Mesenchymal stem cell (in vitro differentiated cells and primary cell): ENCODE results near the gene OLIG1. TPM values are rescaled to one million over a fixed set of nuclear protein-coding genes. Genes with fewer than 3 reads are reported as not detected.

Source experiments
- DNase-seq: peaks from one replicate; pipeline ENCODE4 v3.0.0-alpha.2; 2013
- H2AFZ ChIP-seq: one replicate; pipeline ENCODE4 v1.6.1; 2013; ENCODE audit warnings: low read depth, mild to moderate bottlenecking, control low read depth, inconsistent platforms, low read length, moderate library complexity
- H2AK5ac ChIP-seq: 2 replicates; pipeline ENCODE4 v1.6.1; 2013; ENCODE audit warnings: low read length, moderate library complexity, mild to moderate bottlenecking, inconsistent platforms; ENCODE audit not compliant: severe bottlenecking
- H2BK120ac ChIP-seq: one replicate; pipeline ENCODE4 v1.6.1; 2013; ENCODE audit warnings: low read depth, mild to moderate bottlenecking, inconsistent platforms, low read length, moderate library complexity
- H2BK12ac ChIP-seq, 2 experiments: one replicate each; pipeline ENCODE4 v1.6.1; 2013; ENCODE audit warnings: inconsistent platforms in 2 of 2, low read length in 2 of 2, mild to moderate bottlenecking in 2 of 2, moderate library complexity in 2 of 2, control low read depth in 1 of 2
- H2BK15ac ChIP-seq: one replicate; pipeline ENCODE4 v1.6.1; 2013; ENCODE audit warnings: mild to moderate bottlenecking, low read depth, inconsistent platforms; ENCODE audit not compliant: poor library complexity, severe bottlenecking
- H2BK5ac ChIP-seq: 2 replicates; pipeline ENCODE4 v1.6.1; 2013; ENCODE audit warnings: low read depth, mild to moderate bottlenecking, low read length, control low read depth, inconsistent platforms; ENCODE audit not compliant: poor library complexity, severe bottlenecking
- H3K14ac ChIP-seq, 2 experiments: one replicate each; pipeline ENCODE4 v1.6.1; 2013; ENCODE audit warnings: inconsistent platforms in 2 of 2, low read length in 2 of 2, control low read depth in 1 of 2, mild to moderate bottlenecking in 1 of 2, moderate library complexity in 1 of 2
- H3K18ac ChIP-seq, 2 experiments: one replicate each; pipeline ENCODE4 v1.6.1; 2013; ENCODE audit warnings: inconsistent platforms in 2 of 2, low read length in 2 of 2, control low read depth in 1 of 2, low read depth in 1 of 2, mild to moderate bottlenecking in 1 of 2
- H3K23ac ChIP-seq, 2 experiments: one replicate each; pipeline ENCODE4 v1.6.1; 2013; ENCODE audit warnings: inconsistent platforms in 2 of 2, low read length in 2 of 2, mild to moderate bottlenecking in 2 of 2, moderate library complexity in 2 of 2, control low read depth in 1 of 2
- H3K27ac ChIP-seq: 2 replicates; pipeline ENCODE4 v1.5.1; 2013; ENCODE audit warnings: mild to moderate bottlenecking, moderate library complexity, low read length, control low read depth, inconsistent platforms; ENCODE audit not compliant: poor library complexity, severe bottlenecking
- H3K27me3 ChIP-seq, 2 experiments: 2 replicates each; pipeline versions ENCODE4 v1.6.1 to v1.7.0; 2013; ENCODE audit warnings: low read length in 2 of 2, mild to moderate bottlenecking in 2 of 2, moderate library complexity in 2 of 2, control low read depth in 1 of 2, inconsistent platforms in 1 of 2; ENCODE audit not compliant: control insufficient read depth in 1 of 2, insufficient read depth in 1 of 2
- H3K36me3 ChIP-seq, 2 experiments: 2 replicates each; pipeline versions ENCODE4 v1.6.1 to v1.7.0; 2013; ENCODE audit warnings: low read length in 2 of 2, control low read depth in 1 of 2, inconsistent platforms in 1 of 2, low read depth in 1 of 2, mild to moderate bottlenecking in 1 of 2; ENCODE audit not compliant: insufficient read depth in 2 of 2, control insufficient read depth in 1 of 2
- H3K4ac ChIP-seq, 2 experiments: one replicate each; pipeline ENCODE4 v1.6.1; 2013; ENCODE audit warnings: inconsistent platforms in 2 of 2, low read length in 2 of 2, mild to moderate bottlenecking in 2 of 2, moderate library complexity in 2 of 2, control low read depth in 1 of 2, low read depth in 1 of 2
- H3K4me1 ChIP-seq: 2 replicates; pipeline ENCODE4 v1.6.1; 2013; ENCODE audit warnings: low read depth, low read length, control low read depth; ENCODE audit not compliant: control insufficient read depth, insufficient read depth
- H3K4me2 ChIP-seq: 2 replicates; pipeline ENCODE4 v1.6.1; 2013; ENCODE audit warnings: low read length, mild to moderate bottlenecking, inconsistent platforms; ENCODE audit not compliant: poor library complexity, severe bottlenecking
- H3K4me3 ChIP-seq, 2 experiments: 2 replicates each; pipeline versions ENCODE4 v1.5.1 to v1.7.0; 2013; ENCODE audit warnings: low read length in 2 of 2, mild to moderate bottlenecking in 2 of 2, control low read depth in 1 of 2, low read depth in 1 of 2; ENCODE audit not compliant: insufficient read depth in 1 of 2
- H3K79me1 ChIP-seq: replicated peaks from 2 replicates; pipeline ENCODE4 v1.6.1; 2013; ENCODE audit warnings: mild to moderate bottlenecking, control low read depth, low read length, inconsistent platforms; ENCODE audit not compliant: poor library complexity, severe bottlenecking
- H3K9ac ChIP-seq: 2 replicates; pipeline ENCODE4 v1.7.0; 2013; ENCODE audit warnings: mild to moderate bottlenecking, low read length, moderate library complexity
- H3K9me3 ChIP-seq: 2 replicates; pipeline ENCODE4 v1.7.0; 2013; ENCODE audit warnings: mild to moderate bottlenecking, low read length; ENCODE audit not compliant: control insufficient read depth
- H4K8ac ChIP-seq: one replicate; pipeline ENCODE4 v1.6.1; 2013; ENCODE audit warnings: inconsistent platforms, mild to moderate bottlenecking, low read length, moderate library complexity
- H4K91ac ChIP-seq: one replicate; pipeline ENCODE4 v1.6.1; 2013; ENCODE audit warnings: mild to moderate bottlenecking, low read length, inconsistent platforms
- WGBS: methylation state at CpG from one replicate; pipeline ENCODE4 v1.1.7; 2013; ENCODE audit warnings: mixed read lengths; 5-methylcytosine and 5-hydroxymethylcytosine counted together
- polyA plus RNA-seq, 2 experiments: library from polyadenylated mRNA; stranded (reverse); fragments of 200-250 nt; gene quantifications; one replicate each; pipeline ENCODE4 v1.2.3, GENCODE V29; 2013

The OLIG1 gene
- polyA plus RNA-seq (2013, experiment 1 of 2): not detected
- not detected for polyA plus RNA-seq (2013, experiment 2 of 2)

DNA sequence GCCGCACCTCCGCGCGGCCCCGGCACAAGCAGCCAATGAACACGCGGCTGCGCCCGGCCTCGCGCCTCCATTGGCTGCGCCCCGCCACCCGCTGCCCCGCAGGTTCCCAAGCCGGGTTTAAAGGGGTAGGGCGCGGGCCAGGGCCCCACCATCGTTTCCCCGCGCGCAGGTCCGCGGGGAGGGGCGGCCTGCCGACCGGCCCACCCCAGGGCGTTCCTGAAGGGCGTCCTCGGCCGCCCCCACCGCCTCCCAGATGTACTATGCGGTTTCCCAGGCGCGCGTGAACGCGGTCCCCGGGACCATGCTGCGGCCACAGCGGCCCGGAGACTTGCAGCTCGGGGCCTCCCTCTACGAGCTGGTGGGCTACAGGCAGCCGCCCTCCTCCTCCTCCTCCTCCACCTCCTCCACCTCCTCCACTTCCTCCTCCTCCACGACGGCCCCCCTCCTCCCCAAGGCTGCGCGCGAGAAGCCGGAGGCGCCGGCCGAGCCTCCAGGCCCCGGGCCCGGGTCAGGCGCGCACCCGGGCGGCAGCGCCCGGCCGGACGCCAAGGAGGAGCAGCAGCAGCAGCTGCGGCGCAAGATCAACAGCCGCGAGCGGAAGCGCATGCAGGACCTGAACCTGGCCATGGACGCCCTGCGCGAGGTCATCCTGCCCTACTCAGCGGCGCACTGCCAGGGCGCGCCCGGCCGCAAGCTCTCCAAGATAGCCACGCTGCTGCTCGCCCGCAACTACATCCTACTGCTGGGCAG lies at the start of gene OLIG1:
Gene OLIG1 (plus strand): TSS at position 148 of the 750 bp plus-strand sequence. CDS start 106 bp downstream, at position 254.
- peaks cover 84 to 97% of the 10 kb centered on the region in 2 experiments for H3K27me3 ChIP-seq
- H3K18ac ChIP-seq: no peak within 1 kb of the TSS
- H3K4ac ChIP-seq: no peak within 1 kb of the TSS
- no peak within 1 kb of the TSS for H3K27ac ChIP-seq
- no peak within 1 kb of the TSS for H2BK12ac ChIP-seq
- H3K14ac ChIP-seq: no peak within 1 kb of the TSS
- H4K8ac ChIP-seq: no peak within 1 kb of the TSS
- peaks cover 11% of the 10 kb centered on the region for H3K9me3 ChIP-seq
- H3K79me1 ChIP-seq: no peaks in the 10 kb centered on the region
- H2BK15ac ChIP-seq: no peak within 1 kb of the TSS
- DNase-seq: peak; percentile 19
- no peak within 1 kb of the TSS for H3K23ac ChIP-seq
- WGBS: under 1% methylated on average over 60 of the region's 82 CpGs
- H3K4me1 ChIP-seq: peaks cover 22% of the 10 kb centered on the region
- no peak within 1 kb of the TSS for H2AK5ac ChIP-seq
- H2BK5ac ChIP-seq: no peak within 1 kb of the TSS
- peak within 1 kb of the TSS; percentile 74 for H2AFZ ChIP-seq
- no peak within 1 kb of the TSS for H4K91ac ChIP-seq
- H3K4me3 ChIP-seq: peak within 1 kb of the TSS in 1 of 2 experiments; percentile 45
- H3K4me2 ChIP-seq: peak within 1 kb of the TSS; percentile 72
- no peak within 1 kb of the TSS for H2BK120ac ChIP-seq
- H3K36me3 ChIP-seq: peaks cover 0 to 3% of the 10 kb centered on the region in 2 experiments
- H3K9ac ChIP-seq: no peak within 1 kb of the TSS

- Histone ChIP-seq H3K23ac (no peak overlapping the region), H2BK15ac (no peak overlapping the region), H2BK12ac (no peak overlapping the region), H3K79me1 (no peaks in the 10 kb centered on the region), H3K4ac (no peak overlapping the region), H2BK5ac (no peak overlapping the region), H3K27ac (no peak overlapping the region), H3K14ac (no peak overlapping the region), H3K27me3 (peaks cover 87 to 99% of the 10 kb centered on the region in 2 experiments), H3K9ac (no peak overlapping the region), H3K36me3 (no peaks in the 10 kb centered on the region), H3K18ac (no peak overlapping the region), H3K4me2 (no peak overlapping the region), H3K4me1 (peaks cover 3% of the 10 kb centered on the region), H2BK120ac (no peak overlapping the region), H2AFZ (no peak overlapping the region), H4K8ac (no peak overlapping the region), H4K91ac (no peak overlapping the region), H3K4me3 (no peak overlapping the region), H2AK5ac (no peak overlapping the region), H3K9me3 (no peaks in the 10 kb centered on the region)
- 45% methylated on average over 12 of the region's 16 CpGs for WGBS
- no peak for DNase-seq
These were observed 49.3 kb upstream of the OLIG1 start for GRCh38 chr21:33020558-33021100.

DNA sequence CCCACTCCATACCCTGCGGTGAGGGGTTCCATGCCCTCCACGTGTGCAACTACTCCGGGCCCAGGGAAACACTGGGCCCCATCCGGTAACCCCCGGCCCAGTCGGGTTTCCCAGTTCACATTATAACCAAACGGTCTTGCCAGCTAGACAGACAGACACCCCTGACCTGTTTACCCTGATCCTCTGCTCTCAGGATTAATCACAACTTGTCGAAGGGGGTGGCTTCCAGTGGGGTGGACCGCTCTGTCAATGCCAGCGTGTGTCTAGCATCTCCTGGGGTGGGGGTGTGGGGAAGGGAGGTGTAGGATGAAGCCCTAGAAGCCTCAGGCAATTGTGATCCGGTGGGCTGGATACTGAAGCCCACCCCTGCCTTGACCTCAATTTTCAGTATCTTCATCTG lies 48.8 kb upstream of the OLIG1 start:
- no peak overlapping the region for H2BK15ac ChIP-seq
- no peak overlapping the region for H2BK12ac ChIP-seq
- H3K4me1 ChIP-seq: peaks cover 7% of the 10 kb centered on the region
- H3K79me1 ChIP-seq: no peaks in the 10 kb centered on the region
- no peak overlapping the region for H3K27ac ChIP-seq
- H3K36me3 ChIP-seq: no peaks in the 10 kb centered on the region
- no peak overlapping the region for H3K4me3 ChIP-seq
- H4K91ac ChIP-seq: no peak overlapping the region
- no peak overlapping the region for H4K8ac ChIP-seq
- H3K4ac ChIP-seq: no peak overlapping the region
- no peak overlapping the region for H2BK5ac ChIP-seq
- DNase-seq: no peak
- H3K27me3 ChIP-seq: peaks cover 86 to 98% of the 10 kb centered on the region in 2 experiments
- no peak overlapping the region for H3K4me2 ChIP-seq
- H2AK5ac ChIP-seq: no peak overlapping the region
- H3K14ac ChIP-seq: no peak overlapping the region
- H2AFZ ChIP-seq: no peak overlapping the region
- no peak overlapping the region for H2BK120ac ChIP-seq
- WGBS: 78% methylated on average over 8 of the region's 11 CpGs
- H3K9ac ChIP-seq: no peak overlapping the region
- no peak overlapping the region for H3K18ac ChIP-seq
- H3K9me3 ChIP-seq: no peaks in the 10 kb centered on the region
- no peak overlapping the region for H3K23ac ChIP-seq

DNA sequence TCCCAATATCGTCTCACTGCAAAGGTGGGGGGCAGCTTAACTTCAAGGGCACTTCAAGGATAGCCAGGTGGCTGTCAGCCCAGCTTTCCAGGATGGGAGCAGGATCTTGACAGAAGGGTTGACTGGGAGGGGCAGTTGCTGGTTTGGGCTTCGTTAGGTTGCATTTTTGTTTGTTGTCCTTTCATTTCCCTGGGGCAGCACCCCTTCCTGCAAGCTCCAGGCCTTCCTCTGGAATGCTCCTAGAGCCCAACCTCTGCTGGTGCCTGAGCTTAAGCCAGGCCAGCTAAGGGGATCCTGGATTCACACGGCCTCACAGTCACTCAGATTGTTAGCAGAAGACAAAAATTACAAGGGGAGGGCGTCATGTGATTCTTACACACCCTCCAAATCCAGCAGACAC lies 48.3 kb upstream of the OLIG1 start:
- Histone ChIP-seq H3K14ac (no peak overlapping the region), H3K27me3 (peaks cover 87 to 98% of the 10 kb centered on the region in 2 experiments), H3K4me2 (no peak overlapping the region), H2AK5ac (no peak overlapping the region), H3K27ac (no peak overlapping the region), H3K23ac (no peak overlapping the region), H2AFZ (no peak overlapping the region), H3K9ac (no peak overlapping the region), H3K9me3 (no peaks in the 10 kb centered on the region), H2BK15ac (no peak overlapping the region), H3K18ac (no peak overlapping the region), H3K4me3 (no peak overlapping the region), H3K4me1 (peaks cover 8% of the 10 kb centered on the region), H3K4ac (no peak overlapping the region), H2BK5ac (no peak overlapping the region), H2BK120ac (no peak overlapping the region), H4K91ac (no peak overlapping the region), H3K36me3 (no peaks in the 10 kb centered on the region), H3K79me1 (no peaks in the 10 kb centered on the region), H2BK12ac (no peak overlapping the region), H4K8ac (no peak overlapping the region)
- WGBS: 40% methylated on average over 4 of the region's 4 CpGs
- no peak for DNase-seq
